Erythroblast (primary cell): ENCODE data around the gene PCCB.

Source experiments
- GATA1 ChIP-seq: IDR thresholded peaks from 2 replicates; pipeline ENCODE4 v1.6.1; 2011; ENCODE audit warnings: low read depth, mild to moderate bottlenecking, control low read depth, low read length, moderate library complexity
- POLR2A ChIP-seq: IDR thresholded peaks from 2 replicates; pipeline ENCODE4 v1.6.1; 2011; ENCODE audit warnings: mild to moderate bottlenecking, low read length

- no peak for TF ChIP-seq POLR2A
- no peak for TF ChIP-seq GATA1
These were observed 61.8 kb downstream of the PCCB start for GRCh38 chr3:136311968-136312367.
